Activated B cell treated with CpG ODN at 0.5 μM for 24 hours (primary cell): ENCODE results near the gene NKTR. TPM values are rescaled to one million over a fixed set of nuclear protein-coding genes. Genes with fewer than 3 reads are reported as not detected.

Source experiments
- ATAC-seq: fragments of 200-7000 bp; cut with Tn5 transposase; one replicate; pipeline ENCODE4 v1.10.0; 2021; ENCODE audit warnings: low read depth, mild to moderate bottlenecking, moderate library complexity
- CTCF ChIA-PET: fragments of 350-600 bp; sonication (Branson Sonifier 250); formaldehyde crosslinking; loops from one replicate; lab custom pipeline; 2021; ENCODE audit warnings: antibody characterized with exemption; lab: Charles Lee
- POLR2A ChIA-PET: fragments of 350-600 bp; sonication (Branson Sonifier 250); formaldehyde crosslinking; loops from one replicate; lab custom pipeline; 2021; ENCODE audit warnings: antibody characterized with exemption; lab: Charles Lee
- DNase-seq: peaks from one replicate; pipeline ENCODE4 v3.0.0; 2022
- H3K27ac Mint-ChIP-seq: one replicate; pipeline ENCODE4 v1.8.0; 2020; ENCODE audit warnings: mixed read lengths
- H3K27me3 Mint-ChIP-seq: one replicate; pipeline ENCODE4 v1.8.0; 2021; ENCODE audit warnings: mixed read lengths
- H3K36me3 Mint-ChIP-seq: one replicate; pipeline ENCODE4 v1.8.0; 2021; ENCODE audit warnings: low read depth, mixed read lengths
- H3K4me1 Mint-ChIP-seq: one replicate; pipeline ENCODE4 v1.8.0; 2021; ENCODE audit warnings: mixed read lengths
- H3K4me3 Mint-ChIP-seq: one replicate; pipeline ENCODE4 v1.8.0; 2020; ENCODE audit warnings: mild to moderate bottlenecking, mixed read lengths
- H3K9me3 Mint-ChIP-seq: one replicate; pipeline ENCODE4 v1.8.0; 2020; ENCODE audit warnings: mixed read lengths
- CTCF ChIP-seq: fragments of 200-600 bp; IDR thresholded peaks from one replicate; pipeline ENCODE4 v1.8.0; 2022; ENCODE audit warnings: antibody characterized with exemption, mild to moderate bottlenecking
- intact Hi-C: fragments of 100-400 bp; cut with micrococcal nuclease; formaldehyde crosslinking; loops from one replicate; pipeline ENCODE4 v1.15.1; 2024
- total RNA-seq: library from RNA; stranded (reverse); gene quantifications from 2 replicates; pipeline ENCODE4 v1.2.3, GENCODE V29; 2022

Gene NKTR
- total RNA-seq, 1 donor from 2014 or later = 126 TPM

GRCh38 chr3:42657675-42658074 is 57.2 kb downstream of the NKTR start:
- POLR2A ChIA-PET = no interaction called here
- no peak for TF ChIP-seq CTCF
- DNase-seq = no peak
- intact Hi-C loops = no loop called here
- Mint-ChIP-seq H3K36me3 (no peaks in the 10 kb centered on the region), H3K4me1 (peaks cover 15% of the 10 kb centered on the region), H3K9me3 (no peaks in the 10 kb centered on the region), H3K27me3 (no peaks in the 10 kb centered on the region), H3K27ac (no peak overlapping the region), H3K4me3 (no peak overlapping the region)
- CTCF ChIA-PET = no interaction called here
- ATAC-seq = no peak

GRCh38 chr3:42658091-42658770 is 57.7 kb downstream of the NKTR start:
- CTCF ChIA-PET = no interaction called here

GRCh38 chr3:42658771-42659390 is 58.4 kb downstream of the NKTR start:
- no peak for TF ChIP-seq CTCF
- DNase-seq (no peak), ATAC-seq (no peak)
- H3K36me3 Mint-ChIP-seq = no peaks in the 10 kb centered on the region
- no peaks in the 10 kb centered on the region for H3K9me3 Mint-ChIP-seq
- POLR2A ChIA-PET = no interaction called here
- no peak overlapping the region for H3K4me3 Mint-ChIP-seq
- CTCF ChIA-PET = no interaction called here
- peaks cover 9% of the 10 kb centered on the region for H3K4me1 Mint-ChIP-seq
- intact Hi-C loops = no loop called here
- H3K27ac Mint-ChIP-seq = no peak overlapping the region
- H3K27me3 Mint-ChIP-seq = no peaks in the 10 kb centered on the region

More at GRCh38 chr3:42658091-42658770, 57.7 kb downstream of the NKTR start:
- no peaks in the 10 kb centered on the region for H3K9me3 Mint-ChIP-seq
- TF ChIP-seq CTCF = no peak
- ATAC-seq (no peak), DNase-seq (no peak)
- H3K4me1 Mint-ChIP-seq = peaks cover 9% of the 10 kb centered on the region
- H3K27me3 Mint-ChIP-seq = no peaks in the 10 kb centered on the region
- no peaks in the 10 kb centered on the region for H3K36me3 Mint-ChIP-seq
- no peak overlapping the region for H3K4me3 Mint-ChIP-seq
- POLR2A ChIA-PET = no interaction called here
- intact Hi-C loops = no loop called here
- no peak overlapping the region for H3K27ac Mint-ChIP-seq

- POLR2A ChIA-PET = no interaction called here
- intact Hi-C loops = loop anchor here (5.0 kb wide), 1 partner anchor 83 kb away; no protein-coding TSS in a partner anchor
- CTCF ChIA-PET = no interaction called here
These were observed 59.1 kb downstream of the NKTR start for GRCh38 chr3:42659451-42660130.

More at GRCh38 chr3:42659451-42660130, 59.1 kb downstream of the NKTR start:
- H3K27ac Mint-ChIP-seq = no peak overlapping the region
- TF ChIP-seq CTCF = no peak
- H3K27me3 Mint-ChIP-seq = no peaks in the 10 kb centered on the region
- no peaks in the 10 kb centered on the region for H3K9me3 Mint-ChIP-seq
- no peak overlapping the region for H3K4me3 Mint-ChIP-seq
- no peak for DNase-seq
- no peaks in the 10 kb centered on the region for H3K36me3 Mint-ChIP-seq
- peaks cover 10% of the 10 kb centered on the region for H3K4me1 Mint-ChIP-seq
- no peak for ATAC-seq
